NCI-H2196 treated with DMSO at 0.1 percent for 48 hours (cell line): ENCODE measurements around the gene CD2.

ENCODE experiments used
- DNase-seq: peaks from one replicate; lab custom pipeline; 2025; ENCODE audit not compliant: unreplicated experiment; lab: John Stamatoyannopoulos, UW

CD2 gene

DNA sequence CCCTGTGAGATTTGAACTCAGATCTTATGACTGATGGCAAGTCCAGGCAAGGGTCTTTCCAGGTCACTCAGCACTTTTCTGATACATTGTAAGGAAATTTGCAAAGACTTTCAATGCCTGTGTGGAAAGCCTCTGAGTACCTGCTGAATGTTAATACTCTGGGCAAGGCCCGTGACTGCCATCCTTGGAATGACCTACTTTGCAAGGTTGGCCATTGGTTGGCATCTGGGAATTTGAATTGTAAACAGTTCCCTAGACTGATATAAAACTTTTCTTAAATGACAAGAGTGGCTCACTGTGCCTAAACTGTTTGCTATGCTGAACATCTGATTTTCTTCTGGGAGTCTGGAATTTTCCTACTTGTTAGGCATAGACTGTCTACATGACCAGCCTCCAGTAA lies 57.1 kb downstream of the CD2 start:
- DNase-seq, result no peak

DNA sequence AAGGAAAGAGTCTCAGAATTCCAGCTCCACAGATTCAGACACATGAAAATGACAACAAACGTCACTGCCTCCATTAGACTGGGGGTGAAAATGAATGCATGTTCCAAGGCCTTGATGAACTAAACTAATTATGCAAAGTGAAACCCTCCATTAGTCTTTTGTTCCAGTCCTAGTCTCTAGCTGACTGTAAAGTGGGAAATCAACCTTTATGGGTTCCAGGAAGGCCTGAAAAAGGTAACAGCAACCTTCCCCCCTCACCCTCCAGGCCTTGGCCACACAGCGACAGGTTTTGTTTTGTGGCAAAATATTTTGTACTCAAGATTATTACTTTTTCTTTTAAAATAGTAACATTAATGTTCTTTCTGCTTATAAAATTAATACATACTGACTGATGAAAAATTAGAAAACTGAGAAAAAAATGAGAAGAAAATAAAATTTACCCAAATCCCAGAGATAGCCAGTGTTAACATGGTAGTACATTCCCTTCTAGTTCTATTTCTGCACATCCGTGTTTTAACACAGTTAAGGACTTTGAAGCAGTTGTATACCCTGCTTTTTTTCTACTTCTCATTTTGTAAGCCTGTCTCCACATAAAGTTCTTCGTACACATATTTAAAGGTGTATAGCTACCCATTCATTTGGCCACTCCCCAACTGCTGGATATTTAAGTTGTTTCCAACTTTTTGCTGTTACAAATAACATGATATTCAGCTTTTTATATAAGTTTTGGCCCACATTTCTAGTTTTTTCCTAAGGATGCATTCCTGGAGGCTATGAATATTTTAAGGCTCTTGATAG lies 60.9 kb downstream of the CD2 start:
- DNase-seq, result no peak

DNA sequence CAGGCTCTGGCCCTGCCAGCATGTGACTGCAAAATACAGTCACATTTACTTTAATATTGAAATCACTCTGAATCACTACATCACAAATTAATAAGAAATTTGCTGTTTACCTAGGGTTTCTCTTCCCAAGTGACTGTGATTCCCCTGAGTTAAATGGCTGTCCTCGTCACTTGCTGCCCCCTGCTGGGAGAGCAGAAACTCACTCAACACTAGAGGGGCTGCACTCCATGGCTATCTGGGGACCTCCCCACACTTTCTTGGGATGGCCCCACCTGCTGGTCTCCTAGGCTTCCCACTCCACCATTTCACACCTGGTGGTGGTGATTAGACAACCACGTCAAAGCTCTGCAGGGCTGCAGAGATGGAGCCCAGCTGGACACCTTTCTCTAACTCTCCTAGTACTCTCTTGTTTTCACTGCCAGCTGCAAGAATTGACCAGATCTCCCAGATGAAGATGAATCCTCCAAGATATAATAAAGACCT lies 63.4 kb downstream of the CD2 start:
- DNase-seq, result no peak
